HepG2 (cell line): ENCODE data around the gene PCBP2. TPM values are rescaled to one million over a fixed set of nuclear protein-coding genes. Genes with fewer than 3 reads are reported as not detected.
A peak's percentile ranks its signal among the peaks of the same experiment; 100 is the strongest.

ENCODE experiments used
- AHR ChIP-seq: IDR thresholded peaks from 2 replicates; pipeline ENCODE4 v1.6.1; 2018; ENCODE audit warnings: missing genetic modification reagents, missing compliant biosample characterization
- BCL6 ChIP-seq: IDR thresholded peaks from 2 replicates; pipeline ENCODE4 v1.6.1; 2016; ENCODE audit warnings: missing genetic modification reagents, missing compliant biosample characterization
- DR1 ChIP-seq: sonication (generic); formaldehyde crosslinking; IDR thresholded peaks from 2 replicates; pipeline ENCODE4 v1.8.0; 2021; ENCODE audit warnings: mild to moderate bottlenecking, missing genetic modification reagents, inconsistent platforms
- IKZF4 ChIP-seq: sonication (generic); formaldehyde crosslinking; IDR thresholded peaks from 2 replicates; pipeline ENCODE4 v1.5.1; 2020; ENCODE audit warnings: borderline replicate concordance, mild to moderate bottlenecking, low read depth, missing genetic modification reagents; ENCODE audit errors: not compliant biosample characterization
- KDM5B ChIP-seq: sonication (generic); formaldehyde crosslinking; IDR thresholded peaks from 2 replicates; pipeline ENCODE4 v1.4.0; 2020; ENCODE audit warnings: missing genetic modification reagents, mild to moderate bottlenecking, borderline replicate concordance
- NCOA1 ChIP-seq: sonication (generic); formaldehyde crosslinking; IDR thresholded peaks from 2 replicates; pipeline ENCODE4 v1.9.0; 2021; ENCODE audit warnings: missing genetic modification reagents
- NR3C1 ChIP-seq: sonication (generic); formaldehyde crosslinking; IDR thresholded peaks from 2 replicates; pipeline ENCODE4 v1.4.0; 2020; ENCODE audit warnings: missing genetic modification reagents
- PTBP1 ChIP-seq: fragments of 200-400 bp; formaldehyde crosslinking; IDR thresholded peaks from 2 replicates; pipeline ENCODE4 v1.6.1; 2018; ENCODE audit warnings: low read length, low read depth; ENCODE audit not compliant: poor library complexity, severe bottlenecking
- WIZ ChIP-seq: sonication (generic); formaldehyde crosslinking; IDR thresholded peaks from 2 replicates; pipeline ENCODE4 v1.5.1; 2020; ENCODE audit warnings: mild to moderate bottlenecking, missing genetic modification reagents
- ZNF207 ChIP-seq: fragments of 450-650 bp; IDR thresholded peaks from 2 replicates; pipeline ENCODE4 v1.6.1; 2016; ENCODE audit warnings: antibody characterized with exemption, borderline replicate concordance
- ZNF614 ChIP-seq: IDR thresholded peaks from 2 replicates; pipeline ENCODE4 v1.6.1; 2018; ENCODE audit warnings: missing biosample characterization, missing genetic modification reagents, inconsistent platforms, borderline replicate concordance
- polyA plus RNA-seq, 8 experiments: library from polyadenylated mRNA; depleted of rRNA in 3 of 8; stranded (reverse) in 7 of 8; unstranded in 1 of 8; fragments of >200 nt; fragmentation: Illumina TruSeq in 4 of 8; extraction: Trizol in 4 of 8; gene quantifications; 2 replicates each; pipeline versions ENCODE4 v1.2.1 to v1.2.3, GENCODE V29; 2011 to 2016; ENCODE audit warnings: low read depth in 4 of 8, missing spikeins in 1 of 8, mixed read lengths in 1 of 8; ENCODE audit not compliant: insufficient read depth in 1 of 8
- total RNA-seq, 5 experiments: library from RNA; depleted of rRNA; stranded (reverse); fragments of >200 nt; fragmentation: Illumina TruSeq; extraction: Trizol; gene quantifications; 2 replicates each; pipeline ENCODE4 v1.2.3, GENCODE V29; 2016; ENCODE audit warnings: low read depth in 1 of 5
- TF ChIP-seq, protein P1 (sequence below): IDR thresholded peaks from 2 replicates; pipeline ENCODE4 v1.6.1; 2016; ENCODE audit warnings: missing biosample characterization, missing genetic modification reagents, low read depth
- TF ChIP-seq, protein P2 (sequence below), 2 experiments: fragments of 450-650 bp in 1 of 2; sonication (generic) in 1 of 2; formaldehyde crosslinking in 1 of 2; IDR thresholded peaks; 2 replicates each; pipeline versions ENCODE4 v1.6.1 to v1.8.0; 2016 to 2022; ENCODE audit warnings: antibody characterized with exemption in 1 of 2, mild to moderate bottlenecking in 1 of 2, missing genetic modification reagents in 1 of 2

PCBP2 gene
- total and polyA plus RNA-seq, 2 of the 13 experiments (the other 11 are each of a cell fraction or from before 2014, with no cell fraction given): 154 to 345 TPM

DNA sequence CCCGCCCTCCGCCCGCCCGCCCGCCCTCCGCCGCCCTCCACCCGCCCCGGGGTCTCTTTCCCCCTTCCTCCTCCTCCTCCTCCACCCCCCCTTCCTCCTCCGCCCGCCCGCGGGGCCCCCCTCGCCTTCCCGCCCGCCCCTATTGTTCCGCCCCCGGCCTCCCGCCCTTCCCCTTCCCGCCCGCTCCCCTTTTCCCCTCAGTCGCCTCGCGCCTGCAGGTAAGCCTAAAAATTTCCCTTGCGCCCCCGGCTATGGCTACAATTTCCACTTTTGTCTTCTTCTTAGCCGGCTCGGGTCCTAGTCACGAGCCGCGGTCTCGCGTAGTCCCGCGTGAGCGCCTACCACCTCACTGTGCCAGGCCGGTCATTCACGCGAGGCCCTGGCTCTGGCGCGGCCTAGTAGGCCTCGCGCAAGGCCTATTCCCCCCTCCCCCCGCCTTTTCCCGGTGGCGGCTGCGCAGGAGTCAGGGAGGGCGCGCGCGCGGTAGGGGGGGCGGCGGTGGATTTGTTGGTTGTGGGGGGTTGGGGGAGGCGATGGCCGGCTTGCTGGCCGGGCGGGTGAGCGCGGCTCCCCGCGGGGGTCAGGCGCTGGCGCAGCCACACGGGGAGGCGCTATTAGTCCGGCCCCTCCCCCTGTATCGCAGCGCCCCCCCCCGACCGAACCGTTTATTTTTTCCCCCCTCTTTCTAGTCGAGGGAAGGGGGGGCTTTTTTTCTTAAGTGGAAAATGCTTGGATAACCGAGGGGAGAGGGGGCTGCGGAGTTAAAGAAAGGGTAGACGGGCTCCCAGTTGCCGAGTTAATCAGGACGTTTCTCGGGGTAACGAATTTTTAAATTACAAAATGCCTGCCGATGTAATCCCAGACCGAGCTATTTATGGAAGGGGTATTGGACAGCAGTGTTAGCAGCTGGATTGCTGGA is 516 bp downstream of the PCBP2 start (continued):
- no peak for TF ChIP-seq NCOA1 (CRISPR knock-in tag)
- TF ChIP-seq DR1 (CRISPR knock-in tag): peak; percentile 9
- peak; percentile 11; the same call in 1 of the 2 replicates for TF ChIP-seq KDM5B (CRISPR knock-in tag)
- no peak for TF ChIP-seq NR3C1 (CRISPR knock-in tag)
- TF ChIP-seq AHR (CRISPR knock-in tag): peak; percentile 94; the same call in 1 of the 2 replicates
- no peak for TF ChIP-seq IKZF4 (CRISPR knock-in tag)
- no peak for TF ChIP-seq ZNF614 (CRISPR knock-in tag)
- TF ChIP-seq, protein P1, sequence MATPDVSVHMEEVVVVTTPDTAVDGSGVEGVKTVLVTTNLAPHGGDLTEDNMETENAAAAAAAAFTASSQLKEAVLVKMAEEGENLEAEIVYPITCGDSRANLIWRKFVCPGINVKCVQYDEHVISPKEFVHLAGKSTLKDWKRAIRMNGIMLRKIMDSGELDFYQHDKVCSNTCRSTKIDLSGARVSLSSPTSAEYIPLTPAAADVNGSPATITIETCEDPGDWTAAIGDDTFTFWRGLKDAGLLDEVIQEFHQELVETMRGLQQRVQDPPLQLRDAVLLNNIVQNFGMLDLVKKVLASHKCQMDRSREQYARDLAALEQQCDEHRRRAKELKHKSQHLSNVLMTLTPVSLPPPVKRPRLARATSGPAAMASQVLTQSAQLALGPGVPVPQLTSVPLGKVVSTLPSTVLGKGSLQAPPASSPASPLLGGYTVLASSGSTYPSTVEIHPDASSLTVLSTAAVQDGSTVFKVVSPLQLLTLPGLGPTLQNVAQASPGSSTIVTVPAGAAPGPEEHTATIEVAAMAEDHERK (CRISPR knock-in tag): no peak
- peak; percentile 53 for TF ChIP-seq PTBP1
- no peak for TF ChIP-seq ZNF207
- TF ChIP-seq, protein P2, sequence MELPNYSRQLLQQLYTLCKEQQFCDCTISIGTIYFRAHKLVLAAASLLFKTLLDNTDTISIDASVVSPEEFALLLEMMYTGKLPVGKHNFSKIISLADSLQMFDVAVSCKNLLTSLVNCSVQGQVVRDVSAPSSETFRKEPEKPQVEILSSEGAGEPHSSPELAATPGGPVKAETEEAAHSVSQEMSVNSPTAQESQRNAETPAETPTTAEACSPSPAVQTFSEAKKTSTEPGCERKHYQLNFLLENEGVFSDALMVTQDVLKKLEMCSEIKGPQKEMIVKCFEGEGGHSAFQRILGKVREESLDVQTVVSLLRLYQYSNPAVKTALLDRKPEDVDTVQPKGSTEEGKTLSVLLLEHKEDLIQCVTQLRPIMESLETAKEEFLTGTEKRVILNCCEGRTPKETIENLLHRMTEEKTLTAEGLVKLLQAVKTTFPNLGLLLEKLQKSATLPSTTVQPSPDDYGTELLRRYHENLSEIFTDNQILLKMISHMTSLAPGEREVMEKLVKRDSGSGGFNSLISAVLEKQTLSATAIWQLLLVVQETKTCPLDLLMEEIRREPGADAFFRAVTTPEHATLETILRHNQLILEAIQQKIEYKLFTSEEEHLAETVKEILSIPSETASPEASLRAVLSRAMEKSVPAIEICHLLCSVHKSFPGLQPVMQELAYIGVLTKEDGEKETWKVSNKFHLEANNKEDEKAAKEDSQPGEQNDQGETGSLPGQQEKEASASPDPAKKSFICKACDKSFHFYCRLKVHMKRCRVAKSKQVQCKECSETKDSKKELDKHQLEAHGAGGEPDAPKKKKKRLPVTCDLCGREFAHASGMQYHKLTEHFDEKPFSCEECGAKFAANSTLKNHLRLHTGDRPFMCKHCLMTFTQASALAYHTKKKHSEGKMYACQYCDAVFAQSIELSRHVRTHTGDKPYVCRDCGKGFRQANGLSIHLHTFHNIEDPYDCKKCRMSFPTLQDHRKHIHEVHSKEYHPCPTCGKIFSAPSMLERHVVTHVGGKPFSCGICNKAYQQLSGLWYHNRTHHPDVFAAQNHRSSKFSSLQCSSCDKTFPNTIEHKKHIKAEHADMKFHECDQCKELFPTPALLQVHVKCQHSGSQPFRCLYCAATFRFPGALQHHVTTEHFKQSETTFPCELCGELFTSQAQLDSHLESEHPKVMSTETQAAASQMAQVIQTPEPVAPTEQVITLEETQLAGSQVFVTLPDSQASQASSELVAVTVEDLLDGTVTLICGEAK (IDR thresholded peaks at IDR 0.05): no peak
- TF ChIP-seq, protein P2 (CRISPR knock-in tag; IDR thresholded peaks at IDR 0.05): peak; percentile 70; the same call in 1 of the 2 replicates
- peak; percentile 53 for TF ChIP-seq BCL6 (CRISPR knock-in tag)
- no peak for TF ChIP-seq WIZ (CRISPR knock-in tag)
